GM19467 (cell line): ENCODE results near the gene WDHD1.
"Not testable (repeated sequence)": the region's sequence is repeated elsewhere in the genome, so short reads cannot be mapped to it uniquely, and the experiment has no call there.

Source experiments
- ATAC-seq: cut with Tn5 transposase; IDR thresholded peaks from one replicate; pipeline ENCODE4 v1.9.1; 2021; ENCODE audit warnings: mild to moderate bottlenecking, moderate library complexity; ENCODE audit not compliant: unreplicated experiment

Gene WDHD1, protein sequence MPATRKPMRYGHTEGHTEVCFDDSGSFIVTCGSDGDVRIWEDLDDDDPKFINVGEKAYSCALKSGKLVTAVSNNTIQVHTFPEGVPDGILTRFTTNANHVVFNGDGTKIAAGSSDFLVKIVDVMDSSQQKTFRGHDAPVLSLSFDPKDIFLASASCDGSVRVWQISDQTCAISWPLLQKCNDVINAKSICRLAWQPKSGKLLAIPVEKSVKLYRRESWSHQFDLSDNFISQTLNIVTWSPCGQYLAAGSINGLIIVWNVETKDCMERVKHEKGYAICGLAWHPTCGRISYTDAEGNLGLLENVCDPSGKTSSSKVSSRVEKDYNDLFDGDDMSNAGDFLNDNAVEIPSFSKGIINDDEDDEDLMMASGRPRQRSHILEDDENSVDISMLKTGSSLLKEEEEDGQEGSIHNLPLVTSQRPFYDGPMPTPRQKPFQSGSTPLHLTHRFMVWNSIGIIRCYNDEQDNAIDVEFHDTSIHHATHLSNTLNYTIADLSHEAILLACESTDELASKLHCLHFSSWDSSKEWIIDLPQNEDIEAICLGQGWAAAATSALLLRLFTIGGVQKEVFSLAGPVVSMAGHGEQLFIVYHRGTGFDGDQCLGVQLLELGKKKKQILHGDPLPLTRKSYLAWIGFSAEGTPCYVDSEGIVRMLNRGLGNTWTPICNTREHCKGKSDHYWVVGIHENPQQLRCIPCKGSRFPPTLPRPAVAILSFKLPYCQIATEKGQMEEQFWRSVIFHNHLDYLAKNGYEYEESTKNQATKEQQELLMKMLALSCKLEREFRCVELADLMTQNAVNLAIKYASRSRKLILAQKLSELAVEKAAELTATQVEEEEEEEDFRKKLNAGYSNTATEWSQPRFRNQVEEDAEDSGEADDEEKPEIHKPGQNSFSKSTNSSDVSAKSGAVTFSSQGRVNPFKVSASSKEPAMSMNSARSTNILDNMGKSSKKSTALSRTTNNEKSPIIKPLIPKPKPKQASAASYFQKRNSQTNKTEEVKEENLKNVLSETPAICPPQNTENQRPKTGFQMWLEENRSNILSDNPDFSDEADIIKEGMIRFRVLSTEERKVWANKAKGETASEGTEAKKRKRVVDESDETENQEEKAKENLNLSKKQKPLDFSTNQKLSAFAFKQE

DNA sequence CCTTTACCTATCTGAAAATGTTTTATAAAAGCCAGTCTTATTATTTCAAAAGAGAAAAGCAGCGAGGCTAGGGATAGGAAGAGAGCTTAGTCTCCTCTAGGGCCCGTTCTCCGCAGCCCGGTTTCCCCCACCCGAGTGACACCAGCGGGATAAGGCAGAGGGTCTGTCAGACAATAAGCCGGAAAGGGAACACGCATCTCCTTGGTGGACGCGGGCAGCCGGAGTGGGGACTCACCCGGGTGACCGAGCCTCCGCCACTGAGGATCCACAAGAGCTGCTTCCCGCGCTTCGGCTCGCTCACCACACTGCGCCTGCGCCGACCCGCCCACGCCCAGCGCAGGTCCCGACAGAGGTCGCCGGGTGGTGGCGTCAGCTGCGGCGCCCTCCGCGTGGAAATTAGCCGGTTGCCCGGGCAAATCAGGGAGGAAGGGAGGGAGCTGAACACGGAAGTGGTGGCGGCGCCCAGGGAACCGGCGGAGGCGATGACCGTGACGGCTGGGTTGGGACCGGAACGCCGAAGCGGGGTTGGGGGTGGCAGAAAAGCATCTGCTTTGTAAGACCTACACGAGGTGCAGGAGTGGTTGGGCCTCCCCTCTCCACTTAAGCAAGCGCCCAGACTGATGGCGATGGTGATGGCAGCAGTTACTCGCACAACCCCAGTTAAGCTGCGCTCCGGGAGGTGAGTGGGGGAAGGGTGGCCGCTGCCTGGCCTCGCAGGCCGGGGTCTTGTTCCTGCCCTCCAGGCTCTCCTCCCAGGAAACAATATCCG lies at the start of gene WDHD1, which contains the start of gene SOCS4:
Gene WDHD1, minus strand, starts transcription at position 307 of the 769 bp plus-strand sequence. CDS start 312 bp downstream, outside the sequence.
Gene SOCS4, plus strand, starts transcription at position 444 of the 769 bp plus-strand sequence. CDS start 15,806 bp downstream, outside the sequence.
- ATAC-seq = peak; percentile 89

DNA sequence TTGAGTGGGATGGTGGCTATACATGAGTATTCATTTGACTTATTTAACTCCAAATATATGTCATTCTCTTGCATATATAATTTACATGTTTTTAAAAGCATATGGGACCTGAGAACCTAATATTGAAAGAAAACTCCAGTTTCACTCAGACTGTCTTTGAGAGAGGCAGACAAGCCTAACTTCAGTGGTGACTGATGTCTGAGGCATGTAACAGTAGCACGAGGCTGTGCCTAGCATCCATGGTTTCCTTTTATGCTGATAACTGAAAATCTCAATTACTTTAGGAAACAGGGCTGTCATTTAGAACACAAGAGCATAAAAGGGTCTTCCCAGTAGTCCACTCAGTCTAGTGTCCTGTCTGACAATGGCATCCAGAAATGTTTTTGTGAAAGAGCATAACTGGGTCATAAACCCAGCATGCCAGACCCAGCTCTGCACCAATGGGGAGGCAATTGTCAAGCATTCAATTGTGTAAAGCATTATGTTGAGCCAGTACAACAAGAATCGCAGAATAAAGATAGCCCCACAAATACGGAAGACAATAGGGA lies 48.8 kb upstream of the WDHD1 start:
- no peak for ATAC-seq

DNA sequence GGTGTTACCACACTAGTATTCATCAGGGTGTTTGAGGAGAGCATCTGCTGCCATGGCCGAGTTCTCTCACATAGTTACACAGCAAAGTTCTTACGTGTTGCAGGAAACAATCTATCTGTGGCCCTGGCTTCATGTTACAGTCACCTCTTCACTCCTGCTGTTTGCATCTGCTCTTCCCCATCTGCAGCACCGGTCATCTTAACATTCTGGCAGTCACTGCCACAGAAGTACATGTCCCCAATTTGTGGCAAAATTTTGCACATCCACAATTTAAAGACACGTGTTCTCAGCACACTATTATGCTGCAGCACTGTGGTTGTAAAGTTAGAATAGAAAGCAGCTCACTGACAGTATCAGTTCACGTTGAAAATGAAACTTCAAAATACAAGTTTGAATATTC lies 47.8 kb upstream of the WDHD1 start:
- ATAC-seq = peak; percentile 47

DNA sequence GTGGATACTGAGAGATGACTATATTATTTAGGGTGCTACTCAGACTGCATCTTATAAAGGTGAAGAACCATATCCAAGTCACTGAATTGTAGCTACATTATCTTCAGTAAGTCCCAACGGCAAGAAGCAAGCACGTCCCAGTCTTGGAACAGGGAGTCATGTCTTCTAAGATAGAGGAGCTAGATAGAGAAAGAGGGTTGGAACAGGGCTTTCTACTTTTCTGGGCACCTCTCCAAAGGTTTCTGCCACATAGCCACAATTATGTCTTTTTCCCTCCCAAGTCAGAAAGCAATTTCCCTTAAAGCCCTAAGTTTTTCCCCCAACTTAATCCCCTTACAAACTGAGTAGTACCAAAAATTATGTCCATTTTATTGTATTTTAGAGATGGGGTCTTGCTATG lies 47.0 kb upstream of the WDHD1 start:
- no peak for ATAC-seq

DNA sequence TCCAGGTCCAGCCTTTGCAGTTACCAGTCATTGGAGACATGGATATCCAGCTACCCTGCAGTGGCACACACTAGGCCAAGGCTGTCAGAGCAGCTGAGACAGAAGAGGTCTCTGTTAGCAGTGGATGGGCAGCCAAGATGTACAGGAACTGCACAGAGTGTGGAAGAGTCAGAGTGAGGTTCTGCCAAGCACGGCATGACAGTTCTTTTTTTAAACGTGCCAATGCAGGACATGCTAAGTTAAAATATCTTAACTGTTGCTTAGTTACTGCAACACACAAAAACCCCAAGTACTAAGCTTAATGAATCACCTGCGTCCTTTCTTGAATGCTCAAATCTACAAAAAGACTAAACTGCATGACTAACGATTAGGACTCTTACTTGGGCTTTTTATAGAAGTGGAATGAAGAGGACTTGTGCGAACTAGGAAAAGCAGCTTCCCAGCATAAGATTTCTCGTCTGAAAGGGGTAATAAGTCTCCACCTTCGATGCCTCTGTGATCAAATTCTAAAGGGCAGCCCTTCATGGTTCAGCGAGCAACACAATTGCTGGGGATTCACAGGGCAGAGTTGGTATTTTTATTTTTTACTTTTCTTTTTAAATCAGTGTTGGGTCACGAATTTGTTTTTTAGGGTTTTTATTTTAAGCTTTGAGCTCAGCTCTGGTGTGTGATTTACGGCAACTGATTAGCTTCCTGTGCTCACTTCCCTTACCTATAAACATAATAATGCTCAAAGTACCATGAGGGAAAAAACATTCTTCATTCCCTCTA lies 45.2 kb upstream of the WDHD1 start:
- ATAC-seq = peak; percentile 37

DNA sequence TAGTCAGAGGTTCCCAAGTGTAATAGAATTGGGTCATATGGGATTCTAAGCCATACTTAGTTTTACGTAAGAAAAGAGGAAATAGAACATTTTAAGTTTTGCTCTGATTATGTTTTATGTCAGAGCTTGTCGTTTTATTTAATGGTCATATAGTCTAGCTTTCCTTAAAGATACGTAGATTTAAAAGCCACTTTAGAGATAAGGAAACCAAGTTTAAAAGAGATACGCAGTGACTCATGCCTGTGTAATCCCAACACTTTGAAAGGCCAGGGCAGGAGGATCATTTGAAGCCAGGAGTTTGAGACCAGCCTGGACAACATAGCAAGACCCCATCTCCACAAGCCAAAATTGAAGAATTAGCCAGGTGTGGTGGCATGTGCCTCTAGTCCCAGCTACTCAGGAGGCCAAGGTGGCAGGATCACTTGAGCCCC lies 44.1 kb upstream of the WDHD1 start:
- no peak for ATAC-seq

DNA sequence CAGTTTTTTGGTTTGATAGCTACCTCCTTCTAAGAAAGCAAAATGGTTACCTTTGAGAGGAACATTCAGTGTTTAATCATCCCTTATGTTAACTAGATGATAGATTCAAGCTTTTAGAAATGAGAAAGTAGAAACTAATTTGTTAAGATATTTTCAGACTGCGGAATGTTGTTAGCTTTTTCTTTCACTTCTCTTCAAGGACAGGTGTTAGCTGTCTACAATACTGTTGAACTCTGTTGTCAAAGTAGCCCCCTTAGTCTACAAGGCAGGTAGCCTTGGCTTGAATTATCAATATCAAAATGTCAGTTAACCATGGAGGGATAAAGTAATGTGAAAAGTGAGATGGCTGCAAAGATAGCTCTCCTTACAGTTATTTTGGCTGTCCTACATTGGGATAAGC lies 39.3 kb upstream of the WDHD1 start:
- no peak for ATAC-seq

DNA sequence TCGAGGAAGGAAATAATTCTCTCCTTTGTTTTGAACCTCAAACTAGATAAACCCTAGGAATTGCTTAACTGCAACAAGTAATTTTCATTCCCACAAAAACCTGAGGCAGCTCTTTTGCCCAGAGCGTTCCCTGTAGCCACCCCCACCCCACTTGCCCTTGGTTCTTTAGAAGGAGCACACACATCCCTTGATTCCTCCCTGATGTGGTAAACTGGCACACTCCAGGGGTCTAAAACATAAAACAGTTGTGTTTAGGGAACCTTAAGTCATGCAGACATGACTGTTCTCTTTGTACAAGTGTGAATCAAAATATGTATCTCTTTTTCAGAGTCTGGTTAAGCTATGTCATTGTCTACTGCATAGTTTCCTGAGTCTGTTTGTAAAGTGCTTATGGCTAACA lies 38.5 kb upstream of the WDHD1 start:
- ATAC-seq = no peak

DNA sequence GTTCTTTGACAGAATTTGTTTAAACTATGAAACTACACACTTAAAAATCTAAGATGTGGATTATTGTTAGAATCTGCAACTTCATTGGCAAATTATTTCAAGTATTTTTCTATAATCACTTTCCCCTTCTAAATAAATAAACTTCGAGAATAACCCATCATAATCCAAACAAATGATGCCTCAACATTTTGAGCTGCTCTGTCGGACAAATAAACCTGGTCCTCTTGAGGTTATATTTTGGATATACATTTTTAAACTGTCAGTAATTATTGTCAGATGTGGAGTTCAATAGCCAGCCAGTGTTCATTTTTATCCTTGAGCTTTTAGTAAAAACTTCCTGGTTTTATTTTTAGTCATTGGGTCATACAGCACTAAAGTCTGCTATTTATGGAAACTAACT lies 38.0 kb upstream of the WDHD1 start:
- not testable (repeated sequence) for ATAC-seq

DNA sequence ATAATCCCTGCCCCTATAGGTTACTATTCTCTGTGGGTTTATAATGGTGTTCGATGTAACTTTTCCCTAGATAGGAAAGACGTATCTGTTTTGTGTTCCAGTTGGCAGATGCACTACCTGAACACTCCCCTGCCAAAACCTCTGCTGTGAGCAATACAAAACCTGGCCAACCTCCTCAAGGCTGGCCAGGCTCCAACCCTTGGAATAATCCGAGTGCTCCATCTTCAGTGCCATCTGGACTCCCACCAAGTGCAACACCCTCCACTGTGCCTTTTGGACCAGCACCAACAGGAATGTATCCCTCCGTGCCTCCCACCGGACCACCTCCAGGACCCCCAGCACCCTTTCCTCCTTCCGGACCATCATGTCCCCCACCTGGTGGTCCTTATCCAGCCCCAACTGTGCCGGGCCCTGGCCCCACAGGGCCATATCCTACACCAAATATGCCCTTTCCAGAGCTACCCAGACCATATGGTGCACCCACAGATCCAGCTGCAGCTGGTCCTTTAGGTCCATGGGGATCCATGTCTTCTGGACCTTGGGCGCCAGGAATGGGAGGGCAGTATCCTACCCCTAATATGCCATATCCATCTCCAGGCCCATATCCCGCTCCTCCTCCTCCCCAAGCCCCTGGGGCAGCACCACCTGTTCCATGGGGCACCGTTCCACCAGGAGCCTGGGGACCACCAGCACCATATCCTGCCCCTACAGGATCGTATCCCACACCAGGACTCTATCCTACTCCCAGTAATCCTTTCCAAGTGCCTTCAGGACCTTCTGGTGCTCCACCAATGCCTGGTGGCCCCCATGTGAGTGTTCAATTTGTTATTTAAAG lies 35.8 kb upstream of the WDHD1 start:
- no peak for ATAC-seq

DNA sequence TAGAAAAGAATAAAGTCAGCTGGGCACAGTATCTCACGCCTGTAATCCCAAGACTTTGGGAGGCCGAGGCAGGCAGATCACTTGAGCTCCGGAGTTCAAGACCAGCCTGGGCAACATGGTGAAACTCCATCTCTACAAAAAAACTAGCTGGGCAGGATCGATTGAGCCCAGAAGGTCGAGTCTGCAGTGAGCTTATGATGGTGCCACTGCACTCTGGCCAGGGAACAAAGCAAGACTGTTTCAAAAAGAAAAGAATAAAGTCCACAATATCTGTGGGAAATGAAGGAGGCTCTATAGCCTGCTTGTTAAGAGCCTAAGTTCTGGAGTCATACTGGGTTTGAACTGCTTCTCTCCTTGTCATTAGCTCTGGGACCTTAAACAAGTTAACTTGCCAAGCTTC lies 32.4 kb upstream of the WDHD1 start:
- no peak for ATAC-seq

DNA sequence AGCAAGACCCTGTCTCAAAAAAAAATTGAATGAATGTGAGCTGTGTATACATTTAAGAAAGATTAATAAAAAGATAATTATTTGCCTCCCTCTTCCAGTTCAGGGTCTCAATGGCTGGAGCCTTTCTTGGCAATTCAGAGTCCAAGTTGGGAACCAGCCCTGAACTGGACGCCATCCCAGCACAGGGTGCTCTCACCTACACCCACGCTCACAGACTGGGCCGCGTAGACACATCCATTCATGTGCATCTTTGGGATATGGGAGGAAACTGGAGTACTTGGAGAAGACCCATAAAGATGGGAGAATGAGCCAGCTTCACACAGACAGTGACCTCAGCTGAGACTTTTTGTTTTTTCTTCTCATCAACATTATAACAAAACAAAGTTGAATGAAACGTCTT lies 31.0 kb upstream of the WDHD1 start:
- ATAC-seq = no peak

DNA sequence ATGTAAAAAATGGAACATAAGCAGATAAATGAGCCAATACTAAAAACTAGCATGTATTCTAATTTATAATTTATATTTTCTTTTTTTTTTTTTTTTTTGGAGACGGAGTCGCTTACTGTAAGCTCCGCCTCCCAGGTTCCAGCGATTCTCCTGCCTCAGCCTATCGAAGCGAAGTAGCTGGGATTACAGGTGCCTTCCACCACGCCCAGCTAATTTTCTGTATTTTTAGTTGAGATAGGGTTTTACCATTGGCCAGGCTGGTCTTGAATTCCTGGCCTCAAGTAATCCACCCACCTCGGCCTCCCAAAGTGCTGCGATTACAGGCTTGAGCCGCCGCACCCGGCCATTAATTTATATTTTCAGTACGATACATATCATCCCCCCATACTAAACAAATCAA lies 27.2 kb upstream of the WDHD1 start:
- ATAC-seq = no peak

DNA sequence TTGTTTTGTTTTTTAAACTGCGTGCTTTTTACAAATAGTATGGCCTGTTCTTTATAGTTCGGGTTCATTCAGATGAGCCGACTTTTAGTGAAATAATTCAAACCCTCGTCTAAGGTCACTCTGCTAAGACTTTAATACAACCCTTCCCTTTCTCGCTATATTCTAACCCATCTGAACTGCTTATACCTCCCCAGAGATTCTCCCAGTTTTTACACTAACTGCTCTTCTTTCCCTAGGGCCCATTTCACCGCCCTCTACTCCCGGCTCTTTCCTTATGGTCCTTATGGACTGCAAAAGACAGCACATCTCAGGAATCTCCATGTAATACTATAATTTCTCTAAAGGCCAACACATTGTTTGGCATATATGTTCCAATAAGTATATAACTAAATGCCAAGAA lies 26.6 kb upstream of the WDHD1 start:
- no peak for ATAC-seq

DNA sequence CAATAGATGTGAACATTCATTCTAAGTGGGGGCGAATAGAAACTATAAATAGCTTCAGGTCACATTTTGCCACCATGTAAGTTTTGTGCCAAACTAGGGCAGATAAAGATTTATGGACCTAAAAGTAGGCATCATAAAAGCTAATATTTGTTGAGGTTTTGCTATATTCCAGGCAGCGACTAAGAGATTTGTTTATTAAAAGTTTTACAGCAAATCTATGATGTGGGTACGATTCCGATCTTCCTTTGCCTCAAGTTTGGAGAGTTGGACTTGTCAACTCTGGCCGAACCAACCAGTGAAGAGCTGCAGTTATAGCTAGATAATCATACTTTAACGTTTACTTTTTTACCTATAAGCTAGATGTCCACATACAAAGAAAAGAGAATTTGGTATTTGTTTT lies 26.1 kb upstream of the WDHD1 start:
- ATAC-seq = no peak

DNA sequence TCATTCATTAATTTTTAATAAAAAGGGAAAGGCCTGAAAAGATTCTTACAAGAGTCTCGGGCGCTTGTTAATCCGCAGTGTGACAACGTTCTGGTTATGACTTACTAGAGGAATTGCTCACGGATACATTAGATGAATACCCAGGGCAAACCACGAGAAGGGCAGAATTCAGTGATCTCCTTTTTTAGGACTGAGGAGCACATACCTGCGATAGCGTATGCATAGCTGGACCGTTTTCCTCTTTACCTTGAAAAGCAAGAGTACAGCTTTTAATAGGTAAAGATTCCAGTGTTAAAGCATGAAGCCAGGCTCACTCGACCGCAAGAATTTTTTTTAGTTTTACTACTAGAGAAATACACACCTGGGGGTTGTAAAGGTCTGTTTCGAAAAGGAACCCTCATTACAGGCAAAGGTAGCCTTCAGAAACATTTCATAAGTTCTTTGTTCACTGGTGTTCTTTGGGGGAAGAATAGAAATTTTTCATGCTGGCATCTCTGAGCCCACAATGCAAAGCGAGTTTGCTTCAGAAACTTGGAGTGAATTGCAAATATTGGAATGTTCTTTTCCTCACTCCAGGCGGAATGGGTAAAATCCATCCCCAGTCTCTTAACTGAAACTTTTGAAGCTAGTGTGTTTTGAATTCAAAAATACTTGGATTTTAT lies 25.5 kb upstream of the WDHD1 start:
- peak; percentile 7 for ATAC-seq

DNA sequence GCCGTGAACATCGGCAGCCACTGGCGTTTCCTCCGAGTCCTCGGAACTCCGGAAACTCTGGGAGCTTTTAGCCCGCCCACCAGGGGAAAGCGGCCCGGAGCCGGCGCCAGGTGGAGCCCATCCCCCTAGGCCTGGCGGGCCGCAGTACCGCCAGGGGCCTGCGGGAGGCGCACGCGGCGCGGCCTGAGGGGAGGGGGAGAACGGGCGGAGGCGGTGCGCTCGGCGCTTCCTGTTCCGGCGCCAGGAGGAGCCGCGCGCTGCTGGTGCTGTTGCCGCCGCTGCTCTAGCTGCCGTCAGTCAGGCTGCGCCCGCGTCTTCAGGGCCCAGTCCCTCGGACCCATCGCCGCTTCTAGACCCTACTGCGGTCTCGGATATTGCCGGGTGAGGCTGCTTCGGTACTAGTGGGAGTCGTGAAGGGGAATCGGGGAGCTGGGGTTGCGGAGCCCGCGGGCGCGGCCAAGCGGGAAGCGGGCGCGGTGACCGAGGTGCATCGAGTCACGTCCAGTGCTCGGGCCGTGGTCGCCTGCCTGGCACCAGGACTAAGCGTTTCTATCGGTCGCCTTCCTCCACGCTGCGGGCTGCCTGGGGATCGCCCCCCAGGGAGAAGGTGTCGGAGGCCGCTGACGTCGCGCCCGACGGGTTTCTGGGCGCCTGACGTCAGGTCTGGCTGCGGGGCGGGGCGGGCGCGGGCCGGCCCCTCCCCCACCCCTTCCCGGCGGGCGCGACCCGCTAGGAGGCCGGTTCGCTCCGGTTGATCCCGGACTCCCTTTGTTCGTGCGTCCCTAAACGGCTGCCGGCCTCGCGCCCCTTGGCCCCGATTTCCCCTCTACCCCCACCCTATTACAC lies 24.7 kb upstream of the WDHD1 start, which contains the start of gene MAPK1IP1L:
Gene MAPK1IP1L, plus strand, starts transcription at position 225 of the 846 bp plus-strand sequence. CDS start 10,037 bp downstream, outside the sequence.
- peak; percentile 86 for ATAC-seq
